HepG2 (cell line): Measurements from ENCODE around the gene PRKN. TPM values are rescaled to one million over a fixed set of nuclear protein-coding genes. Genes with fewer than 3 reads are reported as not detected.
A peak's percentile ranks its signal among the peaks of the same experiment; 100 is the strongest.

ENCODE experiments used
- ATAC-seq: fragments of 200-7000 bp; cut with Tn5 transposase; 3 replicates; pipeline ENCODE4 v1.9.1; 2020; ENCODE audit warnings: mild to moderate bottlenecking, moderate library complexity
- BruUV-seq: library from RNA; stranded (reverse); fragments of 400-500 nt; replicated peaks from 2 replicates; lab custom pipeline; 2021; lab: Mats Ljungman, UMichigan
- CTCF ChIA-PET: fragments of 300-600 bp; formaldehyde crosslinking; extraction: SDS; loops from one replicate; lab custom pipeline; 2021; ENCODE audit warnings: low total read pairs, inconsistent platforms, low intra/inter-chr PET ratio; lab: Yijun Ruan, JAX
- POLR2A ChIA-PET: fragments of 350-600 bp; sonication (Branson Sonifier 250); formaldehyde crosslinking; loops from one replicate; lab custom pipeline; 2020; ENCODE audit warnings: antibody characterized with exemption, inconsistent platforms; lab: Yijun Ruan, JAX
- DNase-seq: peaks from one replicate; pipeline ENCODE4 v3.0.0-alpha.2; 2015; ENCODE audit warnings: low spot score
- FAIRE-seq: peaks from 3 replicates; lab custom pipeline; 2011; peaks lifted over from hg19 to GRCh38; lab: Jason Lieb, UNC
- H2AFZ ChIP-seq: one replicate; pipeline ENCODE4 v1.6.1; 2011; ENCODE audit warnings: low read length, inconsistent platforms
- H3K27ac ChIP-seq: fragments of 300-600 bp; 3 replicates; pipeline ENCODE4 v1.8.0; 2011; ENCODE audit warnings: mixed run types, mild to moderate bottlenecking, mixed read lengths, low read length, inconsistent platforms; ENCODE audit not compliant: insufficient read depth; ENCODE audit errors: extremely low read length
- H3K27me3 ChIP-seq, 2 experiments: fragments of 200-600 bp in 1 of 2; 2 replicates in 1 of 2; 3 replicates in 1 of 2; pipeline versions ENCODE4 v1.6.0 to v1.8.0; 2011; ENCODE audit warnings: low read length in 2 of 2, mild to moderate bottlenecking in 2 of 2, moderate library complexity in 2 of 2, inconsistent platforms in 1 of 2; ENCODE audit not compliant: insufficient read depth in 2 of 2, control insufficient read depth in 1 of 2
- H3K36me3 ChIP-seq, 2 experiments: fragments of 200-600 bp in 1 of 2; replicated peaks in 1 of 2; 2 replicates in 1 of 2; 3 replicates in 1 of 2; pipeline versions ENCODE4 v1.5.1 to v1.8.0; 2011; ENCODE audit warnings: low read length in 2 of 2, inconsistent platforms in 1 of 2; ENCODE audit not compliant: insufficient read depth in 2 of 2, control insufficient read depth in 1 of 2
- H3K4me1 ChIP-seq: 2 replicates; pipeline ENCODE4 v1.5.1; 2012; ENCODE audit warnings: low read length, inconsistent platforms; ENCODE audit not compliant: insufficient read depth
- H3K4me2 ChIP-seq: 2 replicates; pipeline ENCODE4 v1.6.0; 2011; ENCODE audit warnings: low read depth, low read length, inconsistent platforms
- H3K4me3 ChIP-seq, 3 experiments: fragments of 200-600 bp in 1 of 3; sonication (generic), shearing (Covaris generic) in 1 of 3; replicated peaks in 1 of 3; 2 replicates each; pipeline ENCODE4 v1.5.1; 2011 to 2016; ENCODE audit warnings: low read length in 3 of 3, inconsistent platforms in 2 of 3, low read depth in 2 of 3, mild to moderate bottlenecking in 2 of 3, control low read depth in 1 of 3, mixed read lengths in 1 of 3; ENCODE audit not compliant: insufficient read depth in 1 of 3
- H3K79me2 ChIP-seq: one replicate; pipeline ENCODE4 v1.6.1; 2011; ENCODE audit warnings: low read length, inconsistent platforms; ENCODE audit not compliant: insufficient read depth
- H3K9ac ChIP-seq: 2 replicates; pipeline ENCODE4 v1.6.0; 2011; ENCODE audit warnings: mild to moderate bottlenecking, low read depth, low read length, inconsistent platforms; ENCODE audit not compliant: insufficient read depth
- H3K9me3 ChIP-seq: 2 replicates; pipeline ENCODE4 v1.5.1; 2012; ENCODE audit warnings: mild to moderate bottlenecking, low read length
- H4K20me1 ChIP-seq: 2 replicates; pipeline ENCODE4 v1.6.0; 2011; ENCODE audit warnings: inconsistent platforms, mild to moderate bottlenecking, low read length, moderate library complexity; ENCODE audit not compliant: insufficient read depth
- ARNT ChIP-seq: fragments of 450-650 bp; IDR thresholded peaks from 2 replicates; pipeline ENCODE4 v1.6.1; 2017
- ATF7 ChIP-seq, 2 experiments: fragments of 450-650 bp in 1 of 2; sonication (generic) in 1 of 2; formaldehyde crosslinking in 1 of 2; IDR thresholded peaks; 2 replicates each; pipeline versions ENCODE4 v1.4.0 to v1.6.1; 2016 to 2020; ENCODE audit warnings: antibody characterized with exemption in 1 of 2, mild to moderate bottlenecking in 1 of 2, missing genetic modification reagents in 1 of 2
- ELF1 ChIP-seq: sonication (generic); formaldehyde crosslinking; IDR thresholded peaks from 2 replicates; pipeline ENCODE4 v1.4.0; 2020; ENCODE audit warnings: missing genetic modification reagents
- SOX5 ChIP-seq: IDR thresholded peaks from 2 replicates; pipeline ENCODE4 v1.6.1; 2016; ENCODE audit warnings: borderline replicate concordance
- TOE1 ChIP-seq: sonication (generic); formaldehyde crosslinking; IDR thresholded peaks from 2 replicates; pipeline ENCODE4 v1.4.0; 2020; ENCODE audit warnings: mild to moderate bottlenecking, missing genetic modification reagents
- ZKSCAN8 ChIP-seq: IDR thresholded peaks from 2 replicates; pipeline ENCODE4 v1.6.1; 2016; ENCODE audit warnings: borderline replicate concordance, missing genetic modification reagents, missing compliant biosample characterization
- WGBS: methylation state at CpG from one replicate; pipeline ENCODE4 v1.1.6; 2017; ENCODE audit warnings: low lambda C conversion rate; 5-methylcytosine and 5-hydroxymethylcytosine counted together
- in situ Hi-C: cut with HindIII; loops from 2 replicates; pipeline ENCODE4 v1.10.0; 2017; ENCODE audit warnings: low pct_unique_long_range_greater_than_20kb; ENCODE audit not compliant: extremely low pct_ligation_motif_present
- intact Hi-C: fragments of 100-400 bp; cut with micrococcal nuclease; formaldehyde crosslinking; loops from one replicate; pipeline ENCODE4 v1.10.0; 2022; ENCODE audit not compliant: unreplicated experiment
- polyA plus RNA-seq, 8 experiments: library from polyadenylated mRNA; depleted of rRNA in 3 of 8; stranded (reverse) in 7 of 8; unstranded in 1 of 8; fragments of >200 nt; fragmentation: Illumina TruSeq in 4 of 8; extraction: Trizol in 4 of 8; gene quantifications; 2 replicates each; pipeline versions ENCODE4 v1.2.1 to v1.2.3, GENCODE V29; 2011 to 2016; ENCODE audit warnings: low read depth in 4 of 8, missing spikeins in 1 of 8, mixed read lengths in 1 of 8; ENCODE audit not compliant: insufficient read depth in 1 of 8
- total RNA-seq, 5 experiments: library from RNA; depleted of rRNA; stranded (reverse); fragments of >200 nt; fragmentation: Illumina TruSeq; extraction: Trizol; gene quantifications; 2 replicates each; pipeline ENCODE4 v1.2.3, GENCODE V29; 2016; ENCODE audit warnings: low read depth in 1 of 5
- TF ChIP-seq, protein P1 (sequence below): sonication (generic); formaldehyde crosslinking; IDR thresholded peaks from 2 replicates; pipeline ENCODE4 v1.8.0; 2023; ENCODE audit warnings: mild to moderate bottlenecking, missing genetic modification reagents
- TF ChIP-seq, protein P2 (sequence below): sonication (generic); formaldehyde crosslinking; IDR thresholded peaks from 2 replicates; pipeline ENCODE4 v1.5.0; 2020; ENCODE audit warnings: mild to moderate bottlenecking, missing genetic modification reagents, borderline replicate concordance

The PRKN gene
- total and polyA plus RNA-seq, 2 of the 13 experiments (the other 11 are each of a cell fraction or from before 2014, with no cell fraction given): 0.31 to 0.44 TPM

DNA sequence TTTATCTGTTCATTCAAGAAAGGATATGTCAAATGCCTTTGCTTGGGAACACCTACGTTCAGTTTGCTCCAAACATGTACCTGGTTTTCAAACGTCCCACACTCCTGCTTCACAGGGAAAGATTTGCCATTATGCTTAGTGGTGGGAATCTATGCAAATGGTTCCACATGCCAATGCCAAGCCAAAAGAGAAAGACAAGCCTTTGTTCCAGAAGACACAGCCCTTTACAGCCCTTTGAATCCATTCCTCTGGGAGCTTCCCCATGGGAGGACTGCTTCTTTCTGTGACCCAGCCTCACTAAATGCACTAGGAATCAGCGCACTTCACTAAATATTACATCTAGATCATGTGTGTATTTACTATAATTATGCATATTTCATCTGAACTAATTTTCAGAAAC lies 619.5 kb downstream of the PRKN start (continued):
- TF ChIP-seq, protein P1, sequence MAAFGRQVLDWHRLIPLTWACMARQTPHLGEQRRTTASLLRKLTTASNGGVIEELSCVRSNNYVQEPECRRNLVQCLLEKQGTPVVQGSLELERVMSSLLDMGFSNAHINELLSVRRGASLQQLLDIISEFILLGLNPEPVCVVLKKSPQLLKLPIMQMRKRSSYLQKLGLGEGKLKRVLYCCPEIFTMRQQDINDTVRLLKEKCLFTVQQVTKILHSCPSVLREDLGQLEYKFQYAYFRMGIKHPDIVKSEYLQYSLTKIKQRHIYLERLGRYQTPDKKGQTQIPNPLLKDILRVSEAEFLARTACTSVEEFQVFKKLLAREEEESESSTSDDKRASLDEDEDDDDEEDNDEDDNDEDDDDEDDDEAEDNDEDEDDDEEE (CRISPR knock-in tag): no peak
- TF ChIP-seq TOE1 (CRISPR knock-in tag): no peak

DNA sequence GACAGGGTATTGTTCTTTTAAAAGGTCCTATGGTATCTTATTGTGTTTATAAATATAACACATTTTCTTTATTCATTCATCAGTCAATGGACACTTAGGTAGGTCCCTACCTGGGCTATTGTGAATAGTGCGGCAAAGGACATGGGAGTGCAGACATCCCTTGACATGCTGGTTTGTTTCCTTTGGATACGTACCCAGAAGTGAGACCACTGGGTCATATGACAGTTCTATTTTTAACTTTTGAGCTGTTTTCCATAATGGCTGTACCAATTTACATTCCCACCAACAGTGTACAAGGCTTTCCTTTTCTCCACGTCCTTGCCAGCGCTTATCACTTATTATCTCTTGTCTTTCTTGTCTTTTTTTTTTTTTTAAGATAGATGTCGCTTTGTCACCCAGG lies 627.5 kb downstream of the PRKN start:
- no TSS peak for BruUV-seq
- ChIA-PET POLR2A (no interaction called here), CTCF (no interaction called here)
- Histone ChIP-seq H3K4me2 (no peak overlapping the region), H3K9me3 (no peaks in the 10 kb centered on the region), H3K4me1 (no peaks in the 10 kb centered on the region), H3K36me3 (no peaks in the 10 kb centered on the region), H3K27ac (no peak overlapping the region), H3K27me3 (no peaks in the 10 kb centered on the region), H3K9ac (no peak overlapping the region), H2AFZ (no peak overlapping the region), H3K4me3 (no peak overlapping the region), H3K79me2 (no peaks in the 10 kb centered on the region), H4K20me1 (no peaks in the 10 kb centered on the region)
- no peak for ATAC-seq
- FAIRE-seq: no peak
- WGBS: 47% methylated on average over 5 of the region's 5 CpGs
- TF ChIP-seq ELF1 (CRISPR knock-in tag) (no peak), SOX5 (CRISPR knock-in tag) (0 out of 2 replicates have a peak, but pooled peaks have one; percentile 1), ARNT (no peak)
- no peak for DNase-seq
- in situ Hi-C loops: no loop called here
- intact Hi-C loops: no loop called here

DNA sequence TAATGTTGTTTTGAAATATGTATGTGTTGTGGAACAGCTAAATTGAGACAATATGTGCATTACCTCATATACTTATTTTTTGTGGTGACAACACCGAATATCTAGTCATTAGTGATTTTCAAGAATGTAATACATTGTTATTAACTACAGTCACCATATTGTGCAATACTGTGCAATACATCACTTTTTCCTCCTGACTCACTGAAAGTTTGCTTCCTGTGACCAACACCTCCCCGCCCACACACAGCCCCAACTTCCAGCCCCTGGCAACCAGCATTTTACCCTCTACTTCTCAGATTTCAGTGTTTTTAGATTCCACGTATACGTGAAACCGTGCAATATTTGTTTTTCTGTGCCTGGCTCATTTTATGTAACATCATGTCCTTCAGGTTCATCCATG lies 627.9 kb downstream of the PRKN start:
- Histone ChIP-seq H3K4me1 (no peaks in the 10 kb centered on the region), H3K27ac (no peak overlapping the region), H2AFZ (no peak overlapping the region), H3K4me2 (no peak overlapping the region), H3K27me3 (no peaks in the 10 kb centered on the region), H3K79me2 (no peaks in the 10 kb centered on the region), H3K4me3 (no peak overlapping the region), H4K20me1 (no peaks in the 10 kb centered on the region), H3K9me3 (no peaks in the 10 kb centered on the region), H3K9ac (no peak overlapping the region), H3K36me3 (no peaks in the 10 kb centered on the region)
- DNase-seq (peak; percentile 42), ATAC-seq (no peak; the same call in 2 of the 3 replicates), FAIRE-seq (no peak)
- in situ Hi-C loops (no loop called here), intact Hi-C loops (no loop called here)
- CTCF ChIA-PET: no interaction called here
- WGBS: 6% methylated on average over 5 of the region's 5 CpGs
- POLR2A ChIA-PET: no interaction called here
- BruUV-seq: no TSS peak
- peak; percentile 33; the same call in 1 of the 2 replicates for TF ChIP-seq ATF7 (IDR thresholded peaks at IDR 0.05)
- no peak for TF ChIP-seq ATF7 (CRISPR knock-in tag; IDR thresholded peaks at IDR 0.05)
- TF ChIP-seq, protein P2, sequence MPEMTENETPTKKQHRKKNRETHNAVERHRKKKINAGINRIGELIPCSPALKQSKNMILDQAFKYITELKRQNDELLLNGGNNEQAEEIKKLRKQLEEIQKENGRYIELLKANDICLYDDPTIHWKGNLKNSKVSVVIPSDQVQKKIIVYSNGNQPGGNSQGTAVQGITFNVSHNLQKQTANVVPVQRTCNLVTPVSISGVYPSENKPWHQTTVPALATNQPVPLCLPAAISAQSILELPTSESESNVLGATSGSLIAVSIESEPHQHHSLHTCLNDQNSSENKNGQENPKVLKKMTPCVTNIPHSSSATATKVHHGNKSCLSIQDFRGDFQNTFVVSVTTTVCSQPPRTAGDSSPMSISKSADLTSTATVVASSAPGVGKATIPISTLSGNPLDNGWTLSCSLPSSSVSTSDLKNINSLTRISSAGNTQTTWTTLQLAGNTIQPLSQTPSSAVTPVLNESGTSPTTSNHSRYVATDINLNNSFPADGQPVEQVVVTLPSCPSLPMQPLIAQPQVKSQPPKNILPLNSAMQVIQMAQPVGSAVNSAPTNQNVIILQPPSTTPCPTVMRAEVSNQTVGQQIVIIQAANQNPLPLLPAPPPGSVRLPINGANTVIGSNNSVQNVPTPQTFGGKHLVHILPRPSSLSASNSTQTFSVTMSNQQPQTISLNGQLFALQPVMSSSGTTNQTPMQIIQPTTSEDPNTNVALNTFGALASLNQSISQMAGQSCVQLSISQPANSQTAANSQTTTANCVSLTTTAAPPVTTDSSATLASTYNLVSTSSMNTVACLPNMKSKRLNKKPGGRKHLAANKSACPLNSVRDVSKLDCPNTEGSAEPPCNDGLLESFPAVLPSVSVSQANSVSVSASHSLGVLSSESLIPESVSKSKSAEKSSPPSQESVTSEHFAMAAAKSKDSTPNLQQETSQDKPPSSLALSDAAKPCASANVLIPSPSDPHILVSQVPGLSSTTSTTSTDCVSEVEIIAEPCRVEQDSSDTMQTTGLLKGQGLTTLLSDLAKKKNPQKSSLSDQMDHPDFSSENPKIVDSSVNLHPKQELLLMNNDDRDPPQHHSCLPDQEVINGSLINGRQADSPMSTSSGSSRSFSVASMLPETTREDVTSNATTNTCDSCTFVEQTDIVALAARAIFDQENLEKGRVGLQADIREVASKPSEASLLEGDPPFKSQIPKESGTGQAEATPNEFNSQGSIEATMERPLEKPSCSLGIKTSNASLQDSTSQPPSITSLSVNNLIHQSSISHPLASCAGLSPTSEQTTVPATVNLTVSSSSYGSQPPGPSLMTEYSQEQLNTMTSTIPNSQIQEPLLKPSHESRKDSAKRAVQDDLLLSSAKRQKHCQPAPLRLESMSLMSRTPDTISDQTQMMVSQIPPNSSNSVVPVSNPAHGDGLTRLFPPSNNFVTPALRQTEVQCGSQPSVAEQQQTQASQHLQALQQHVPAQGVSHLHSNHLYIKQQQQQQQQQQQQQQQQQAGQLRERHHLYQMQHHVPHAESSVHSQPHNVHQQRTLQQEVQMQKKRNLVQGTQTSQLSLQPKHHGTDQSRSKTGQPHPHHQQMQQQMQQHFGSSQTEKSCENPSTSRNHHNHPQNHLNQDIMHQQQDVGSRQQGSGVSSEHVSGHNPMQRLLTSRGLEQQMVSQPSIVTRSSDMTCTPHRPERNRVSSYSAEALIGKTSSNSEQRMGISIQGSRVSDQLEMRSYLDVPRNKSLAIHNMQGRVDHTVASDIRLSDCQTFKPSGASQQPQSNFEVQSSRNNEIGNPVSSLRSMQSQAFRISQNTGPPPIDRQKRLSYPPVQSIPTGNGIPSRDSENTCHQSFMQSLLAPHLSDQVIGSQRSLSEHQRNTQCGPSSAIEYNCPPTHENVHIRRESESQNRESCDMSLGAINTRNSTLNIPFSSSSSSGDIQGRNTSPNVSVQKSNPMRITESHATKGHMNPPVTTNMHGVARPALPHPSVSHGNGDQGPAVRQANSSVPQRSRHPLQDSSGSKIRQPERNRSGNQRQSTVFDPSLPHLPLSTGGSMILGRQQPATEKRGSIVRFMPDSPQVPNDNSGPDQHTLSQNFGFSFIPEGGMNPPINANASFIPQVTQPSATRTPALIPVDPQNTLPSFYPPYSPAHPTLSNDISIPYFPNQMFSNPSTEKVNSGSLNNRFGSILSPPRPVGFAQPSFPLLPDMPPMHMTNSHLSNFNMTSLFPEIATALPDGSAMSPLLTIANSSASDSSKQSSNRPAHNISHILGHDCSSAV: no peak
- no peak for TF ChIP-seq ZKSCAN8 (CRISPR knock-in tag)
